Naive thymus-derived CD4-positive, alpha-beta T cell (primary cell): ENCODE results near the gene R3HCC1L. TPM values are rescaled to one million over a fixed set of nuclear protein-coding genes. Genes with fewer than 3 reads are reported as not detected.

Source experiments
- ATAC-seq: fragments of 150-1000 bp; cut with Tn5 transposase; 2 replicates; pipeline ENCODE4 v1.10.0; 2021; ENCODE audit warnings: mild to moderate bottlenecking, moderate library complexity
- CTCF ChIA-PET: fragments of 350-600 bp; sonication (Branson Sonifier 250); formaldehyde crosslinking; loops from one replicate; lab custom pipeline; 2021; ENCODE audit warnings: antibody characterized with exemption; lab: Charles Lee
- POLR2A ChIA-PET: fragments of 350-600 bp; sonication (Branson Sonifier 250); formaldehyde crosslinking; loops from one replicate; lab custom pipeline; 2021; ENCODE audit warnings: antibody characterized with exemption, inconsistent platforms; lab: Charles Lee
- DNase-seq, 9 donors: peaks; one replicate each; pipeline versions ENCODE4 v3.0.0 to v3.0.0-alpha.2; 2020 to 2022; ENCODE audit warnings: mixed read lengths in 1 of 9
- H3K27ac ChIP-seq: one replicate; pipeline ENCODE4 v1.7.0; 2013; ENCODE audit warnings: mild to moderate bottlenecking, low read depth, low read length, moderate library complexity
- H3K27me3 ChIP-seq, 2 donors: one replicate each; pipeline ENCODE4 v1.7.0; 2013; ENCODE audit warnings: low read length in 2 of 2, mild to moderate bottlenecking in 2 of 2, moderate library complexity in 2 of 2; ENCODE audit not compliant: control insufficient read depth in 2 of 2, insufficient read depth in 2 of 2
- H3K36me3 ChIP-seq, 3 experiments: 1 replicate in 2 of 3; 2 replicates in 1 of 3; pipeline ENCODE4 v1.7.0; 2013; ENCODE audit warnings: low read length in 3 of 3, mild to moderate bottlenecking in 3 of 3, moderate library complexity in 1 of 3; ENCODE audit not compliant: insufficient read depth in 3 of 3, control insufficient read depth in 2 of 3
- H3K4me1 ChIP-seq, 2 donors: one replicate each; pipeline ENCODE4 v1.7.0; 2013; ENCODE audit warnings: low read length in 2 of 2, mild to moderate bottlenecking in 2 of 2, moderate library complexity in 1 of 2; ENCODE audit not compliant: control insufficient read depth in 2 of 2, insufficient read depth in 2 of 2
- H3K4me3 ChIP-seq: 2 replicates; pipeline ENCODE4 v1.7.0; 2013; ENCODE audit warnings: mild to moderate bottlenecking, low read length
- H3K9me3 ChIP-seq, 3 experiments: 1 replicate in 2 of 3; 2 replicates in 1 of 3; pipeline ENCODE4 v1.7.0; 2013; ENCODE audit warnings: low read length in 3 of 3; ENCODE audit not compliant: control insufficient read depth in 2 of 3
- H3K27ac Mint-ChIP-seq, 9 donors: one replicate each; pipeline ENCODE4 v1.8.0; 2020 to 2022; ENCODE audit warnings: mixed read lengths in 9 of 9, mild to moderate bottlenecking in 8 of 9, moderate library complexity in 5 of 9, inconsistent platforms in 2 of 9
- H3K27me3 Mint-ChIP-seq, 5 donors: one replicate each; pipeline ENCODE4 v1.8.0; 2021 to 2022; ENCODE audit warnings: mixed read lengths in 5 of 5, mild to moderate bottlenecking in 1 of 5
- H3K36me3 Mint-ChIP-seq, 5 donors: one replicate each; pipeline ENCODE4 v1.8.0; 2020 to 2022; ENCODE audit warnings: mixed read lengths in 5 of 5, mild to moderate bottlenecking in 3 of 5, inconsistent platforms in 1 of 5
- H3K4me1 Mint-ChIP-seq, 7 donors: one replicate each; pipeline ENCODE4 v1.8.0; 2020 to 2022; ENCODE audit warnings: mixed read lengths in 7 of 7, mild to moderate bottlenecking in 3 of 7, inconsistent platforms in 1 of 7
- H3K4me3 Mint-ChIP-seq, 10 donors: one replicate each; pipeline ENCODE4 v1.8.0; 2020 to 2022; ENCODE audit warnings: mild to moderate bottlenecking in 10 of 10, mixed read lengths in 10 of 10, moderate library complexity in 6 of 10, inconsistent platforms in 2 of 10
- H3K9me3 Mint-ChIP-seq, 11 donors: one replicate each; pipeline ENCODE4 v1.8.0; 2020 to 2022; ENCODE audit warnings: mixed read lengths in 11 of 11, mild to moderate bottlenecking in 4 of 11, inconsistent platforms in 1 of 11, moderate library complexity in 1 of 11
- intact Hi-C, 2 donors: fragments of 100-400 bp; cut with micrococcal nuclease; formaldehyde crosslinking; loops; one replicate each; pipeline ENCODE4 v1.15.1; 2023
- polyA plus RNA-seq, 2 donors: library from polyadenylated mRNA; unstranded; fragments of 300-500 nt; fragmentation: Illumina TruSeq; gene quantifications; one replicate each; pipeline ENCODE4 v1.2.3, GENCODE V29; 2021
- total RNA-seq, 6 experiments: library from RNA in 5 of 6; stranded (reverse) in 5 of 6; gene quantifications; 1 replicate in 5 of 6; 2 replicates in 1 of 6; pipeline ENCODE4 v1.2.3 and lab custom pipeline; 2021 to 2026

R3HCC1L gene
- total and polyA plus RNA-seq, 7 experiments from 2014 or later = 9.6 to 25.3 (median 19.6) TPM

DNA sequence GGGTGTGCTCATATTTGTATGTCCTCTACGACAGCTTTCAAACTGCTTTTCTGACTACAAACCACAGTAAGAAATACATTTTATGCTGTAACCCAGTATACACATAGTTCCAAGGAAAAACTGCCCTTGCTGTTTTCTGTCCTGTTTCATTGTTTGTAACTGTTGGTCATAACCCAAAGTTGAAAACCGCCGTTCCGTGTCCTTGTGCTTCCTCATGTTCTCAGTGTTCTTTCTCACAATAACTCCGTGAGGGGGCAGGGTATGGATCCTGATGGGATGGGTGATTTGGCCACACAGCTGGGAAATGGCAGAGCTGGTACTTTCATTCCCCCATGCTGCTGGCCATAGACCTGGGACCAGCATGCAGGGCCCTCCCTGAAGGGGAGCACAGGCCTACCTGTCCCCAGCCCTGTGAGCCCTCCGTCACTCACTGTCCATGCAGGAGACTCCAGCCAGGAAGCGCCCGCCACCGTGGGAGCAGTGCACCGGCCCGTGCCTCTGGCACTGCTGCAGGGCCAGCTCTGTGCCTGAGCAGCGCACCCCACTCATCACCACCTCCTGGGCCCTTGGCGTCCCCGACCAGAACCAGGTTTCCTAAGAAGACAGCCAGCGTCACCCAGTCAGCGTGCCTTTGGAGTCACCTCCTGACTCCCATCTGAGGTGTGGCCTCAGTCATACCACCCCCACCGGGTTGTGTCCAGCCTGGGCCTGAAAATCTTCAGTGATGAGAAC is 120.9 kb downstream of the R3HCC1L start:
- no peaks in the 10 kb centered on the region for H3K4me1 Mint-ChIP-seq
- intact Hi-C loops = no loop called here

DNA sequence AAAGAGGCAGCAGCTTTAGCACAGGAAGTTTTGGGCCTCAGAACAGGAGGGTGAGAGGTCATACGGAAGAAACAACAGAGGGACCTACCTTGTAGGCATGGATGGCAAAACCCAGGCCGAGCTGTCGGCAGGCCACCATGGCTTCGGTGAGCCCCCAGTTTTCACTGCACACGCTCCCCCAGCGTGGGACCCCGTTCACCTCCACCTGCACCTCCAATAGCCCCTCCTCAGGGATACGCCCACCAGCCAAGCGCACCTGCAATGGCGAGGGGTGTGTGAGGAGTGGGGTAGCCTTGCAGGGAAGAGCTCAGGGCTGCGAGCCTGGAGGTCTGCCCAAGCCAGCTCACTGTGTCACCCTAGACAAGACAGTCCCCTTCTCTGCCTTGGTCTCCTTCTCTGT is 122.2 kb downstream of the R3HCC1L start:
- Mint-ChIP-seq H3K4me3 (no peak overlapping the region), H3K27ac (no peak overlapping the region), H3K9me3 (peaks cover 0 to 2% (median 0%) of the 10 kb centered on the region in 11 donors), H3K36me3 (peaks cover 0 to 10% (median 6%) of the 10 kb centered on the region in 5 donors), H3K4me1 (peaks cover 0 to 6% (median 0%) of the 10 kb centered on the region in 7 donors), H3K27me3 (no peaks in the 10 kb centered on the region)
- intact Hi-C loops = no loop called here
- DNase-seq (no peak), ATAC-seq (no peak)
- no peak overlapping the region for H3K4me3 ChIP-seq
- POLR2A ChIA-PET = no interaction called here
- H3K27me3 ChIP-seq = no peaks in the 10 kb centered on the region
- peaks cover 0 to 8% (median 0%) of the 10 kb centered on the region in 3 experiments for H3K36me3 ChIP-seq
- CTCF ChIA-PET = no interaction called here
- H3K4me1 ChIP-seq = no peaks in the 10 kb centered on the region
- no peaks in the 10 kb centered on the region for H3K9me3 ChIP-seq
- no peak overlapping the region for H3K27ac ChIP-seq

More for the DNA sequence above, 120.9 kb downstream of the R3HCC1L start:
- ChIA-PET POLR2A (no interaction called here), CTCF (no interaction called here)
- Histone ChIP-seq H3K4me3 (no peak overlapping the region), H3K9me3 (no peaks in the 10 kb centered on the region), H3K27ac (no peak overlapping the region), H3K36me3 (peaks cover 0 to 8% (median 0%) of the 10 kb centered on the region in 3 experiments), H3K4me1 (no peaks in the 10 kb centered on the region), H3K27me3 (no peaks in the 10 kb centered on the region)
- Mint-ChIP-seq H3K27me3 (no peaks in the 10 kb centered on the region), H3K27ac (peak overlapping the region in 1 of 9 donors; percentile 36), H3K9me3 (peaks cover 0 to 2% (median 0%) of the 10 kb centered on the region in 11 donors), H3K4me3 (no peak overlapping the region), H3K36me3 (peaks cover 0 to 10% (median 6%) of the 10 kb centered on the region in 5 donors)
- no peak for ATAC-seq
- DNase-seq = no peak

DNA sequence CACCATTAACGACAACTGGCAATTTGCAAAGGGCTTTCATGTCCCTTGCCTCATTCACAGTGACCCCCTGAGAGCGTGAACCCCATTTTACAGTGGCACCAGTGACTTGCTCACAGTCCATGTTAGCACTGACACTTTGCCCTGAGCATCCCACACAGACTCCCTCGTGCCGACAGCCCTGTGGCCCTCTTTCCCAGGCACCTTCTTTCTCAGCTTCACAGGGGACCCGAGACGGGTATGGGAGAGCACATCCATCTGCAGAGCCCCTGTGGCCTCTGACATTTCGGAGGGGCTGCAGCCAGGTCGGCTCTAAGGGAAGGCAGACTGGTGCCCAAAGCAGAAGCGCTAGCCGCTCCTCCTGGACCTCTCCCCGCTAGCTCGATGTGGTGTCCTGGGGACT is 122.7 kb downstream of the R3HCC1L start:
- CTCF ChIA-PET = no interaction called here
- H3K9me3 ChIP-seq = no peaks in the 10 kb centered on the region
- peaks cover 0 to 2% (median 0%) of the 10 kb centered on the region in 11 donors for H3K9me3 Mint-ChIP-seq
- no peak overlapping the region for H3K27ac ChIP-seq
- peaks cover 0 to 6% (median 0%) of the 10 kb centered on the region in 7 donors for H3K4me1 Mint-ChIP-seq
- H3K36me3 ChIP-seq = peaks cover 0 to 3% (median 0%) of the 10 kb centered on the region in 3 experiments
- H3K36me3 Mint-ChIP-seq = peaks cover 0 to 9% (median 6%) of the 10 kb centered on the region in 5 donors
- no peaks in the 10 kb centered on the region for H3K4me1 ChIP-seq
- H3K27me3 Mint-ChIP-seq = no peaks in the 10 kb centered on the region
- no peak overlapping the region for H3K4me3 ChIP-seq
- no peaks in the 10 kb centered on the region for H3K27me3 ChIP-seq
- no peak overlapping the region for H3K4me3 Mint-ChIP-seq
- intact Hi-C loops = no loop called here
- ATAC-seq (no peak), DNase-seq (no peak)
- H3K27ac Mint-ChIP-seq = no peak overlapping the region
- POLR2A ChIA-PET = no interaction called here

DNA sequence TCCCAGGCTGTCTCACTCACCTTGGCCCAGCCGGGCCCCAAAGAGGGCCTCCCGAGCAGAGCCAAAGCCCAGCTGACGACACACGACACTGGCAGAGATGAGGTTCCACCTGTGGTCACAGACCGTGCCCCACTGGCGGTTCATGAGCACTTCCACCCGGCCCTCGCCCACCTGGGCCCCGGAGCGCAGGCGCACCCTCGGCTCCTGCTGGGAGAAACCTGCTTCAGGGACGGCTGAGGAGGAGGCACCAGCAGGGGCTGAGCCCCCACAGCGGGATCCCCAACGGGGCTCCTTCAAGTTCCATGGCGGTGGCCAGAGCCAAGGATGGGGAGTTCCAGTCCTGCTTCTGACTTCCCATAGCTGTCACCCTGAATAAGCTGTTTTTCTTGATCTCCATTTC is 123.5 kb downstream of the R3HCC1L start:
- H3K27ac Mint-ChIP-seq = no peak overlapping the region
- Histone ChIP-seq H3K27me3 (no peaks in the 10 kb centered on the region), H3K4me3 (no peak overlapping the region), H3K9me3 (no peaks in the 10 kb centered on the region), H3K4me1 (no peaks in the 10 kb centered on the region), H3K36me3 (peaks cover 0 to 3% (median 0%) of the 10 kb centered on the region in 3 experiments), H3K27ac (no peak overlapping the region)
- peaks cover 0 to 6% (median 0%) of the 10 kb centered on the region in 7 donors for H3K4me1 Mint-ChIP-seq
- no peak overlapping the region for H3K4me3 Mint-ChIP-seq
- ChIA-PET CTCF (no interaction called here), POLR2A (no interaction called here)
- intact Hi-C loops = no loop called here
- DNase-seq = no peak
- H3K36me3 Mint-ChIP-seq = peaks cover 0 to 9% (median 6%) of the 10 kb centered on the region in 5 donors
- H3K9me3 Mint-ChIP-seq = peaks cover 0 to 2% (median 0%) of the 10 kb centered on the region in 11 donors
- H3K27me3 Mint-ChIP-seq = no peaks in the 10 kb centered on the region
- ATAC-seq = no peak

GRCh38 chr10:98258683-98259454 is 124.4 kb downstream of the R3HCC1L start:
- DNase-seq (no peak), ATAC-seq (no peak)
- H3K4me1 ChIP-seq = no peaks in the 10 kb centered on the region
- peaks cover 0 to 6% (median 0%) of the 10 kb centered on the region in 7 donors for H3K4me1 Mint-ChIP-seq
- peaks cover 0 to 9% (median 6%) of the 10 kb centered on the region in 5 donors for H3K36me3 Mint-ChIP-seq
- no peak overlapping the region for H3K4me3 ChIP-seq
- H3K9me3 ChIP-seq = no peaks in the 10 kb centered on the region
- POLR2A ChIA-PET = no interaction called here
- H3K27ac Mint-ChIP-seq = peak overlapping the region in 1 of 9 donors; percentile 12
- no peak overlapping the region for H3K27ac ChIP-seq
- no peak overlapping the region for H3K4me3 Mint-ChIP-seq
- intact Hi-C loops = no loop called here
- no peaks in the 10 kb centered on the region for H3K27me3 ChIP-seq
- peaks cover 0 to 3% (median 0%) of the 10 kb centered on the region in 3 experiments for H3K36me3 ChIP-seq
- H3K27me3 Mint-ChIP-seq = no peaks in the 10 kb centered on the region
- H3K9me3 Mint-ChIP-seq = peaks cover 0 to 2% (median 0%) of the 10 kb centered on the region in 11 donors
- CTCF ChIA-PET = no interaction called here

DNA sequence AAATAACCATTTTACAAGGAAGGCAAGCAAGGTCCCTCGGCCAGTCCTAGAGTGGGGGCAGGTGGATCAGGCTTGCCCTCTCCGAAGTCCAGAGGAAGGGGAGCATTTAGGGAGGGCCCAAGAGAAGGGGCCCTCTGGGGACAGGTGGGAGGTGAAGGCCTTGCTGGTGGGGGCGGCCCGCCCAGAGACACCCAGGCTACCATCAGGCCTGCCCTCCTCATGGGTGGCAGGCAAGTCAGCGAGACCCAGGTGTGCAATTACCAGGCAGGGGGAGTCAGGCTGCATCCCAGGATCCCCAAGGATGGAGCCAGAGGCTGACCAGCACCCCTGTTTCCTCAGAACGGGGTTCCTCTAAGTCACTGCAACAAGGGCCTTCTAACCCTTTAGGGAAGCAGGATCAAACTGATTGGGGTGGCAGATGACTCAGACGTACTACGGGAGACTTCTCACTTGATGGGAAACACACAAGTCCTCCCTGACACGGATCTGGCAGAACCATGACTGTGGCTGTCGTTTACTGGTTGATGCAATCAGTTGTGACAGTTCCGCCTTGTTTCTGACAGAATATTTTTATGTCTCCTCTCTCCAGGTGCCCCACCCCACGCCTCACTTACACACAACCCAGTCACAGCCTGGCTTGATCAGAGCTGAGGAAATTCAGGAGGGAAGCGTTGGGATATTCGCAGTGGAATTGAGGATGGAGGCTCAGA is 125.3 kb downstream of the R3HCC1L start:
- Histone ChIP-seq H3K9me3 (no peaks in the 10 kb centered on the region), H3K4me1 (no peaks in the 10 kb centered on the region), H3K27me3 (no peaks in the 10 kb centered on the region), H3K27ac (no peak overlapping the region), H3K36me3 (peaks cover 0 to 3% (median 0%) of the 10 kb centered on the region in 3 experiments), H3K4me3 (no peak overlapping the region)
- POLR2A ChIA-PET = no interaction called here
- no peak overlapping the region for H3K4me3 Mint-ChIP-seq
- peaks cover 0 to 6% (median 0%) of the 10 kb centered on the region in 7 donors for H3K4me1 Mint-ChIP-seq
- DNase-seq (no peak), ATAC-seq (peak; percentile 81)
- peaks cover 0 to 5% (median 0%) of the 10 kb centered on the region in 5 donors for H3K27me3 Mint-ChIP-seq
- no peak overlapping the region for H3K27ac Mint-ChIP-seq
- CTCF ChIA-PET = no interaction called here
- peaks cover 0 to 2% (median 0%) of the 10 kb centered on the region in 11 donors for H3K9me3 Mint-ChIP-seq
- intact Hi-C loops = no loop called here
- peaks cover 0 to 9% (median 6%) of the 10 kb centered on the region in 5 donors for H3K36me3 Mint-ChIP-seq
